ENCODE data around the gene SMC1B. TPM values are rescaled to one million over a fixed set of nuclear protein-coding genes. Genes with fewer than 3 reads are reported as not detected.
"Not testable (repeated sequence)": the region's sequence is repeated elsewhere in the genome, so short reads cannot be mapped to it uniquely, and the experiment has no call there.

The SMC1B gene
- total RNA-seq, 1 experiment from 2014 or later = 0.31 TPM

DNA sequence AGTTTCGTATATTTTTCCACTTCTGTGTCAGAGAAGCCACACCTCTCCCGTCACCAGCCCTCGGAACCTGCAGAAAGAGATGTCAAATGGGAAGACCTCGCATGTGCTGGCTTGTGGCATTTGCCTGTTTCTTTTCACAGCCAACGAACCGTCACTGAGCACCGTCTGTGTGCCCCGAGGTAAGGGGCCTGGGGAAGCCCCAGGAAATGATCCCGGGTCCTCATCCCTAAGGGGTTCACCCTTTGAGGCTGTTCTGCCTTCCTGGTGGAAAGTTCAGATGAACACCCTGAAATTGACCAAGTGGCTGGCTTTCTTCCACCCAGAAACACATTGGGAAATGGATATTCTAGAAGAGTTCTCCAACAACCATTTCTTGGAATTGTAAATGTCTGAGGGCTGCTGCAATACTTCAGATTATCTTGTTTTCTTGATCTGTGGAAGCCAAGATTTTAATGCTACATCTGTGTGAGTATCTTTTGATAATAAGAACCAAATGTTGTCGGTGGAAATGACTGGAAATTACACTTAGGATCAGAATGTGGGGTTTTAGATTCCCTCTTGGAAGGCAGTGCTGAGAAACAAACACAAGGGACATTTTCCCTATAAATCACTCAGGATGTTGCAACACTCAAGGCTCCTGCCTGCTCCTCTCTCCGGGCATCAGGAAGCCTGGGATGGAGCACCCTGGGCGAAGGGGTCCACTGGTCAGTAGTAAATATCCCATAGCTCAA lies 37.7 kb upstream of the SMC1B start:
- ChIA-PET POLR2A (ENCODE audit: unreplicated experiment) (no interaction called here), CTCF (no interaction called here)
- Histone ChIP-seq H3K4me2 (no peak overlapping the region), H3K36me3 (ENCODE audit: low read depth) (no peaks in the 10 kb centered on the region), H3K9me3 (ENCODE audit: insufficient read depth, low read depth) (no peaks in the 10 kb centered on the region), H3K27me3 (ENCODE audit: insufficient read depth, low read depth) (no peaks in the 10 kb centered on the region), H3K4me3 (no peak overlapping the region), H2AFZ (no peak overlapping the region), H3K79me2 (ENCODE audit: low read depth) (no peaks in the 10 kb centered on the region), H3K4me1 (replicated peaks; ENCODE audit: insufficient read depth) (no peaks in the 10 kb centered on the region), H4K20me1 (ENCODE audit: insufficient read depth) (no peaks in the 10 kb centered on the region), H3K9me2 (ENCODE audit: insufficient read depth) (no peaks in the 10 kb centered on the region), H3K27ac (no peak overlapping the region), H3F3A (ENCODE audit: insufficient read depth, low read depth) (0 out of 2 replicates have a peak, but pooled peaks cover 3% of the 10 kb centered on the region)
- intact Hi-C loops (cut with micrococcal nuclease; ENCODE audit: unreplicated experiment) = no loop called here
- no peak for DNase-seq
- no TSS peak for BruUV-seq (replicated peaks)
- TF ChIP-seq EZH2 (IDR thresholded peaks at IDR 0.05; ENCODE audit: low read depth) = no peak
- TF ChIP-seq, protein P1, sequence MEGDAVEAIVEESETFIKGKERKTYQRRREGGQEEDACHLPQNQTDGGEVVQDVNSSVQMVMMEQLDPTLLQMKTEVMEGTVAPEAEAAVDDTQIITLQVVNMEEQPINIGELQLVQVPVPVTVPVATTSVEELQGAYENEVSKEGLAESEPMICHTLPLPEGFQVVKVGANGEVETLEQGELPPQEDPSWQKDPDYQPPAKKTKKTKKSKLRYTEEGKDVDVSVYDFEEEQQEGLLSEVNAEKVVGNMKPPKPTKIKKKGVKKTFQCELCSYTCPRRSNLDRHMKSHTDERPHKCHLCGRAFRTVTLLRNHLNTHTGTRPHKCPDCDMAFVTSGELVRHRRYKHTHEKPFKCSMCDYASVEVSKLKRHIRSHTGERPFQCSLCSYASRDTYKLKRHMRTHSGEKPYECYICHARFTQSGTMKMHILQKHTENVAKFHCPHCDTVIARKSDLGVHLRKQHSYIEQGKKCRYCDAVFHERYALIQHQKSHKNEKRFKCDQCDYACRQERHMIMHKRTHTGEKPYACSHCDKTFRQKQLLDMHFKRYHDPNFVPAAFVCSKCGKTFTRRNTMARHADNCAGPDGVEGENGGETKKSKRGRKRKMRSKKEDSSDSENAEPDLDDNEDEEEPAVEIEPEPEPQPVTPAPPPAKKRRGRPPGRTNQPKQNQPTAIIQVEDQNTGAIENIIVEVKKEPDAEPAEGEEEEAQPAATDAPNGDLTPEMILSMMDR (conservative IDR thresholded peaks at IDR 0.05) = no peak

DNA sequence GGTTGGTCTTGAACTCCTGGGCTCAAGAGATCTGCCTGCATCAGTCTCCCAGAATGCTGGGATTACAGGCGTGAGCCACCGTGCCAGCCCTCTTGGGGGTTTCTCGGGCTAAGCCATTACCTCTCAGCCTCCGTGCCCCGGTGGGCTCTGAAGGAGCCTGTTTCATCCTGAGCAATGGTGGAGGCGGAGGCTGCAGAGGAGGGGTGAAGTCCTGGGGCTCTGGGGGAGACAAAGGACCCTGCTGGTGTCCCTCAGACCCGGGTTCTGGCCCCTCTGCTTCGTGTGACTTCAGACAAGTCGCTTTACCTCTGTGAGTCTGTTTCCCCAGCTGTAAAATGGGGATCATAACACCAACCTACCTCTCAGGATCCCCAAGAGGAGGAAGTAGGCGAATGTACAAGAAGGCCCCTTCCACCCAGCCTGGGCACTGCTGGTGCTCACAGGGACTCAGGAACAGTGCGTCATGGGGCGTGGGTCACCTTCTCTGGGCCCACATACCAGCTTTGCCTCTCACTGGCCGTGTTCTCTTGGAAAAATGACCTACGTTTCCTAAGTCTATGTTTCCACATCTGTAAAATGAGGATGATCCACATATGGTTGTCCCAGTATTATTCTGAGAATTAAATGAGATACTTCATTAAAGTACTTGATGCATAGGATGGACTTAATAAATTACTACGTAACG lies 36.8 kb upstream of the SMC1B start:
- no peak for DNase-seq
- peaks cover 4% of the 10 kb centered on the region; the same call in 1 of the 2 replicates for H3F3A ChIP-seq (ENCODE audit: insufficient read depth, low read depth)
- H3K4me3 ChIP-seq = no peak overlapping the region
- no peaks in the 10 kb centered on the region for H3K79me2 ChIP-seq (ENCODE audit: low read depth)
- BruUV-seq (replicated peaks) = no TSS peak
- peaks cover 3% of the 10 kb centered on the region for H3K4me1 ChIP-seq (replicated peaks; ENCODE audit: insufficient read depth)
- H3K27ac ChIP-seq = no peak overlapping the region
- no peak overlapping the region for H2AFZ ChIP-seq
- ChIA-PET CTCF (no interaction called here), POLR2A (ENCODE audit: unreplicated experiment) (no interaction called here)
- H4K20me1 ChIP-seq (ENCODE audit: insufficient read depth) = no peaks in the 10 kb centered on the region
- no peaks in the 10 kb centered on the region for H3K36me3 ChIP-seq (ENCODE audit: low read depth)
- no peaks in the 10 kb centered on the region for H3K27me3 ChIP-seq (ENCODE audit: insufficient read depth, low read depth)
- TF ChIP-seq, protein P1 (conservative IDR thresholded peaks at IDR 0.05) = no peak
- TF ChIP-seq EZH2 (IDR thresholded peaks at IDR 0.05; ENCODE audit: low read depth) = no peak
- intact Hi-C loops (cut with micrococcal nuclease; ENCODE audit: unreplicated experiment) = no loop called here
- no peaks in the 10 kb centered on the region for H3K9me2 ChIP-seq (ENCODE audit: insufficient read depth)
- no peaks in the 10 kb centered on the region for H3K9me3 ChIP-seq (ENCODE audit: insufficient read depth, low read depth)
- no peak overlapping the region for H3K4me2 ChIP-seq

DNA sequence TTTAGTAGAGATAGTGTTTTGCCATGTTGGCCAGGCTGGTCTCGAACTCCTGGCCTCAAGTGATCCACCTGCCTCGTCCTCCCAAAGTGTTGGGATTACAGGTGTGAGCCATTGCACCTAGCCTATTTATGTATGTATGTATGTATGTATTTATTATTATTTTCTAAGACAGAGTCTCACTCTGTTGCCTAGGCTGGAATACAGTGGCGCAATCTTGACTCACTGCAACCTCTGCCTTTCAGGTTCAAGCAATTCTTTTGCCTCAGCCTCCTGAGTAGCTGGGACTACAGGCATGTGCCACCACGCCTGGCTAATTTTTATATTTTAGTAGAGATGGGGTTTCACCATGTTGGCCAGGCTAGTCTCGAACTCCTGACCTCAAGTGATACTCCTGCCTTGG lies 36.0 kb upstream of the SMC1B start:
- H3K9me3 ChIP-seq (ENCODE audit: insufficient read depth, low read depth); H2AFZ ChIP-seq; H3K4me3 ChIP-seq; H3K27ac ChIP-seq; DNase-seq; H3K36me3 ChIP-seq (ENCODE audit: low read depth); H4K20me1 ChIP-seq (ENCODE audit: insufficient read depth); CTCF ChIA-PET; H3K27me3 ChIP-seq (ENCODE audit: insufficient read depth, low read depth); BruUV-seq (replicated peaks); H3K4me2 ChIP-seq; H3K79me2 ChIP-seq (ENCODE audit: low read depth); H3K9me2 ChIP-seq (ENCODE audit: insufficient read depth); POLR2A ChIA-PET (ENCODE audit: unreplicated experiment): not testable (repeated sequence)
- intact Hi-C loops (cut with micrococcal nuclease; ENCODE audit: unreplicated experiment) = loop anchor here (10.0 kb wide), 1 partner anchor 185 kb away; no protein-coding TSS in a partner anchor
- peaks cover 11% of the 10 kb centered on the region for H3K4me1 ChIP-seq (replicated peaks; ENCODE audit: insufficient read depth)
- peaks cover 12% of the 10 kb centered on the region for H3F3A ChIP-seq (ENCODE audit: insufficient read depth, low read depth)
